WTC11 (cell line): ENCODE results near the gene DBH. TPM values are rescaled to one million over a fixed set of nuclear protein-coding genes. Genes with fewer than 3 reads are reported as not detected.

Experiments used
- ATAC-seq: fragments of 200-7000 bp; cut with Tn5 transposase; 2 replicates; pipeline ENCODE4 v1.10.0; 2021; ENCODE audit warnings: mild to moderate bottlenecking, moderate library complexity
- CTCF ChIA-PET: fragments of 300-600 bp; sonication (Branson Sonifier 250); formaldehyde crosslinking; loops from one replicate; lab custom pipeline; 2021; ENCODE audit warnings: antibody characterized with exemption; lab: Charles Lee
- POLR2A ChIA-PET: fragments of 350-600 bp; sonication (Branson Sonifier 250); formaldehyde crosslinking; loops from one replicate; lab custom pipeline; 2021; ENCODE audit warnings: antibody characterized with exemption; lab: Charles Lee
- DNase-seq: peaks from one replicate; pipeline ENCODE4 v3.0.0; 2021; ENCODE audit warnings: low spot score
- H3K27ac Mint-ChIP-seq: 2 replicates; pipeline ENCODE4 v1.8.0; 2021; ENCODE audit warnings: mixed read lengths
- H3K27me3 Mint-ChIP-seq: 2 replicates; pipeline ENCODE4 v1.8.0; 2021; ENCODE audit warnings: low read depth, mild to moderate bottlenecking, moderate library complexity, mixed read lengths
- H3K36me3 Mint-ChIP-seq: 2 replicates; pipeline ENCODE4 v1.8.0; 2021; ENCODE audit warnings: mixed read lengths
- H3K4me1 Mint-ChIP-seq: 2 replicates; pipeline ENCODE4 v1.8.0; 2022; ENCODE audit warnings: mixed read lengths
- H3K4me3 Mint-ChIP-seq: 2 replicates; pipeline ENCODE4 v1.8.0; 2021; ENCODE audit warnings: mild to moderate bottlenecking, moderate library complexity, mixed read lengths
- H3K9me3 Mint-ChIP-seq: 2 replicates; pipeline ENCODE4 v1.8.0; 2021; ENCODE audit warnings: mixed read lengths
- ETV6 ChIP-seq: sonication (generic); formaldehyde crosslinking; IDR thresholded peaks from 2 replicates; pipeline ENCODE4 v1.8.1; 2022; ENCODE audit warnings: mild to moderate bottlenecking, missing genetic modification reagents
- FOXJ3 ChIP-seq: sonication (generic); formaldehyde crosslinking; IDR thresholded peaks from 2 replicates; pipeline ENCODE4 v1.9.0; 2021; ENCODE audit warnings: missing genetic modification reagents, mild to moderate bottlenecking, borderline replicate concordance
- GABPB1 ChIP-seq: sonication (generic); formaldehyde crosslinking; IDR thresholded peaks from 2 replicates; pipeline ENCODE4 v1.8.1; 2023; ENCODE audit warnings: mild to moderate bottlenecking, missing genetic modification reagents
- GTF2I ChIP-seq: fragments of 250-450 bp; sonication (Bioruptor Pico); conservative IDR thresholded peaks from 2 replicates; pipeline ENCODE4 v1.4.0; 2021; ENCODE audit warnings: mild to moderate bottlenecking
- IRF2 ChIP-seq: sonication (generic); formaldehyde crosslinking; IDR thresholded peaks from 2 replicates; pipeline ENCODE4 v1.8.0; 2022; ENCODE audit warnings: low read depth, missing genetic modification reagents, borderline replicate concordance
- MXD4 ChIP-seq: fragments of 250-450 bp; sonication (Bioruptor Pico); IDR thresholded peaks from 2 replicates; pipeline ENCODE4 v1.8.0; 2021; ENCODE audit warnings: mild to moderate bottlenecking, moderate library complexity, borderline replicate concordance
- MYBL2 ChIP-seq: sonication (generic); formaldehyde crosslinking; IDR thresholded peaks from 2 replicates; pipeline ENCODE4 v1.8.1; 2023; ENCODE audit warnings: mild to moderate bottlenecking, moderate library complexity, missing genetic modification reagents
- NFATC4 ChIP-seq: fragments of 250-450 bp; sonication (Bioruptor Pico); IDR thresholded peaks from 2 replicates; pipeline ENCODE4 v1.9.0; 2021; ENCODE audit warnings: mild to moderate bottlenecking
- NFE2L1 ChIP-seq: sonication (generic); formaldehyde crosslinking; IDR thresholded peaks from 2 replicates; pipeline ENCODE4 v1.8.1; 2023; ENCODE audit warnings: missing genetic modification reagents
- SMAD4 ChIP-seq: sonication (generic); formaldehyde crosslinking; IDR thresholded peaks from 2 replicates; pipeline ENCODE4 v1.8.0; 2022; ENCODE audit warnings: mild to moderate bottlenecking, missing genetic modification reagents
- ZBTB21 ChIP-seq: sonication (generic); formaldehyde crosslinking; IDR thresholded peaks from 2 replicates; pipeline ENCODE4 v1.8.1; 2023; ENCODE audit warnings: mild to moderate bottlenecking, missing genetic modification reagents, borderline replicate concordance
- ZNF232 ChIP-seq: sonication (generic); formaldehyde crosslinking; IDR thresholded peaks from 2 replicates; pipeline ENCODE4 v1.8.0; 2022; ENCODE audit warnings: mild to moderate bottlenecking, missing genetic modification reagents
- ZNF671 ChIP-seq: fragments of 250-450 bp; sonication (Bioruptor Pico); IDR thresholded peaks from 2 replicates; pipeline ENCODE4 v1.8.0; 2021; ENCODE audit warnings: mild to moderate bottlenecking
- total RNA-seq: library from RNA; stranded (reverse); gene quantifications from 3 replicates; pipeline ENCODE4 v1.2.3, GENCODE V29; 2021
- TF ChIP-seq, protein P1 (sequence below): fragments of 250-450 bp; sonication (Bioruptor Pico); conservative IDR thresholded peaks from 2 replicates; pipeline ENCODE4 v1.9.0; 2021; ENCODE audit warnings: mild to moderate bottlenecking
- TF ChIP-seq, protein P2 (sequence below): fragments of 250-450 bp; sonication (Bioruptor Pico); IDR thresholded peaks from 2 replicates; pipeline ENCODE4 v1.9.0; 2021; ENCODE audit warnings: mild to moderate bottlenecking
- TF ChIP-seq, protein P3 (sequence below): fragments of 250-450 bp; sonication (Bioruptor Pico); IDR thresholded peaks from 2 replicates; pipeline ENCODE4 v2.1.2; 2022; ENCODE audit warnings: mild to moderate bottlenecking, moderate library complexity
- TF ChIP-seq, protein P4 (sequence below): sonication (generic); formaldehyde crosslinking; IDR thresholded peaks from 2 replicates; pipeline ENCODE4 v1.8.1; 2022; ENCODE audit warnings: mild to moderate bottlenecking, moderate library complexity, missing genetic modification reagents
- TF ChIP-seq, protein P5 (sequence below): sonication (generic); formaldehyde crosslinking; IDR thresholded peaks from 2 replicates; pipeline ENCODE4 v1.8.1; 2022; ENCODE audit warnings: mild to moderate bottlenecking, missing genetic modification reagents, moderate library complexity, borderline replicate concordance
- TF ChIP-seq, protein P6 (sequence below): fragments of 250-450 bp; sonication (Bioruptor Pico); IDR thresholded peaks from 2 replicates; pipeline ENCODE4 v1.9.0; 2021; ENCODE audit warnings: mild to moderate bottlenecking

The DBH gene
- total RNA-seq, 1 experiment from 2014 or later = 0.24 TPM

DNA sequence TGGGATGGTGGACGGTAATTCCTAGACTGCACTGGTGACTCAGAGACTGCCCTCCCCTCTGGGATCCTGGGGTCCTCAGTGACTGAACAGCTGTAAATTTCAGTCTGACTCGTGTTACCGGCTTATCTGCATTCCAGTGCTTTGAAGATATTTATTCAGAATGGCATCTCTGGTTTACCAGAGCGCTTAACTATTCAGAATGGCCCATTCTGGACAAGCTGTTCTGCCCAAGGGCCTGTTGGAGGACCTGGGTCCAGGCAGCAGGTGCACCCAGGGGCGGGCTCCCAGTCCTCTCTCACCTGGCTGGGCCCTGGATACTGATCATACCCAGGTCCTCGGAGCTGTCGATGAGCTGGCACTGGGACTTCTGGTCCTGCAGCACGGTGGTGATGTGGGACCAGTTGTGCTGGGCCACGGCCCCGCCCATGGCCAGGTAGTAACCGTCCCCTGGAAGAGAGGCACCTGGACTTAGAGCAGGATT lies 54.0 kb downstream of the DBH start:
- DNase-seq = no peak
- ChIA-PET CTCF (interaction anchor here (1.1 to 1.4 kb wide), 2 partner anchors 23 to 164 kb away, joined by 3 read pairs; no protein-coding TSS in a partner anchor), POLR2A (no interaction called here)
- ATAC-seq = no peak
- no peaks in the 10 kb centered on the region for H3K27me3 Mint-ChIP-seq
- no peak overlapping the region for H3K27ac Mint-ChIP-seq
- no peaks in the 10 kb centered on the region for H3K9me3 Mint-ChIP-seq
- TF ChIP-seq, protein P1, sequence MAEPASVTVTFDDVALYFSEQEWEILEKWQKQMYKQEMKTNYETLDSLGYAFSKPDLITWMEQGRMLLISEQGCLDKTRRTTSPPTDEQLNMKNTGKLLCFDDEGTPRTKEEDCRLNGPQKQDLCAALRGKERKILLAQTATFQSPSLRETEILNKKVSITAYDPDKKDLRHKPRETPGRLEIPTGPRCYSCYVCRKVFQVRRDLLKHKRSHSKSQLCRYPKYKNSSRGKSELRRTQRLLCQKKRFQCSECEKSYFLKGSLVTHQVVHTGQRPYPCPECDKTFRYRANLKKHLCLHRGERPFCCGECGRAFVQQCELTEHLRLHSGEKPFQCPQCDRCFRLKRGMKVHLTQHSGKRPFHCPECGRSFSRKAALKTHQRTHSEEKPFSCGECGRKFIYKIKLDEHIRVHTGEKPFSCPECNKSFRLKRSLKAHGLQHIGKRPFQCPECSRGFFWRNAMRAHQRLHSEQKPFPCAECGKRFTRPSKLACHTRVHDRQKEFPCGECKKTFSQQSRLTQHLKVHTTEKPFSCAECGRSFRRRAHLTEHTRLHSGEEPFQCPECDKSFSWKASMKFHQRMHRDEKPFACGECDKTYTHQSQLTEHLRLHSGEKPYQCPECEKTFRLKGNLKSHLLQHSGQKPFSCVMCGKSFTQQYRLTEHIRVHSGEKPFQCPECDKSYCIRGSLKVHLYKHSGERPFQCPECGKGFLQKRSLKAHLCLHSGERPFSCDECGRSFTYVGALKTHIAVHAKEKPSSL = no peak
- TF ChIP-seq, protein P2, sequence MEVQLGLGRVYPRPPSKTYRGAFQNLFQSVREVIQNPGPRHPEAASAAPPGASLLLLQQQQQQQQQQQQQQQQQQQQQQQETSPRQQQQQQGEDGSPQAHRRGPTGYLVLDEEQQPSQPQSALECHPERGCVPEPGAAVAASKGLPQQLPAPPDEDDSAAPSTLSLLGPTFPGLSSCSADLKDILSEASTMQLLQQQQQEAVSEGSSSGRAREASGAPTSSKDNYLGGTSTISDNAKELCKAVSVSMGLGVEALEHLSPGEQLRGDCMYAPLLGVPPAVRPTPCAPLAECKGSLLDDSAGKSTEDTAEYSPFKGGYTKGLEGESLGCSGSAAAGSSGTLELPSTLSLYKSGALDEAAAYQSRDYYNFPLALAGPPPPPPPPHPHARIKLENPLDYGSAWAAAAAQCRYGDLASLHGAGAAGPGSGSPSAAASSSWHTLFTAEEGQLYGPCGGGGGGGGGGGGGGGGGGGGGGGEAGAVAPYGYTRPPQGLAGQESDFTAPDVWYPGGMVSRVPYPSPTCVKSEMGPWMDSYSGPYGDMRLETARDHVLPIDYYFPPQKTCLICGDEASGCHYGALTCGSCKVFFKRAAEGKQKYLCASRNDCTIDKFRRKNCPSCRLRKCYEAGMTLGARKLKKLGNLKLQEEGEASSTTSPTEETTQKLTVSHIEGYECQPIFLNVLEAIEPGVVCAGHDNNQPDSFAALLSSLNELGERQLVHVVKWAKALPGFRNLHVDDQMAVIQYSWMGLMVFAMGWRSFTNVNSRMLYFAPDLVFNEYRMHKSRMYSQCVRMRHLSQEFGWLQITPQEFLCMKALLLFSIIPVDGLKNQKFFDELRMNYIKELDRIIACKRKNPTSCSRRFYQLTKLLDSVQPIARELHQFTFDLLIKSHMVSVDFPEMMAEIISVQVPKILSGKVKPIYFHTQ (CRISPR knock-in tag) = no peak
- TF ChIP-seq FOXJ3 (no peak), ZNF232 (CRISPR knock-in tag) (no peak), MYBL2 (CRISPR knock-in tag) (no peak), GABPB1 (CRISPR knock-in tag) (no peak), NFATC4 (CRISPR knock-in tag) (no peak), ZBTB21 (CRISPR knock-in tag) (no peak), ZNF671 (no peak), ETV6 (CRISPR knock-in tag) (no peak), SMAD4 (no peak), MXD4 (no peak), IRF2 (CRISPR knock-in tag) (no peak), GTF2I (no peak), NFE2L1 (CRISPR knock-in tag) (no peak)
- TF ChIP-seq, protein P3, sequence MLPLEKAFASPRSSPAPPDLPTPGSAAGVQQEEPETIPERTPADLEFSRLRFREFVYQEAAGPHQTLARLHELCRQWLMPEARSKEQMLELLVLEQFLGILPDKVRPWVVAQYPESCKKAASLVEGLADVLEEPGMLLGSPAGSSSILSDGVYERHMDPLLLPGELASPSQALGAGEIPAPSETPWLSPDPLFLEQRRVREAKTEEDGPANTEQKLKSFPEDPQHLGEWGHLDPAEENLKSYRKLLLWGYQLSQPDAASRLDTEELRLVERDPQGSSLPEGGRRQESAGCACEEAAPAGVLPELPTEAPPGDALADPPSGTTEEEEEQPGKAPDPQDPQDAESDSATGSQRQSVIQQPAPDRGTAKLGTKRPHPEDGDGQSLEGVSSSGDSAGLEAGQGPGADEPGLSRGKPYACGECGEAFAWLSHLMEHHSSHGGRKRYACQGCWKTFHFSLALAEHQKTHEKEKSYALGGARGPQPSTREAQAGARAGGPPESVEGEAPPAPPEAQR = no peak
- TF ChIP-seq, protein P4, sequence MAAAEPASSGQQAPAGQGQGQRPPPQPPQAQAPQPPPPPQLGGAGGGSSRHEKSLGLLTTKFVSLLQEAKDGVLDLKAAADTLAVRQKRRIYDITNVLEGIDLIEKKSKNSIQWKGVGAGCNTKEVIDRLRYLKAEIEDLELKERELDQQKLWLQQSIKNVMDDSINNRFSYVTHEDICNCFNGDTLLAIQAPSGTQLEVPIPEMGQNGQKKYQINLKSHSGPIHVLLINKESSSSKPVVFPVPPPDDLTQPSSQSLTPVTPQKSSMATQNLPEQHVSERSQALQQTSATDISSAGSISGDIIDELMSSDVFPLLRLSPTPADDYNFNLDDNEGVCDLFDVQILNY (CRISPR knock-in tag) = no peak
- TF ChIP-seq, protein P5, sequence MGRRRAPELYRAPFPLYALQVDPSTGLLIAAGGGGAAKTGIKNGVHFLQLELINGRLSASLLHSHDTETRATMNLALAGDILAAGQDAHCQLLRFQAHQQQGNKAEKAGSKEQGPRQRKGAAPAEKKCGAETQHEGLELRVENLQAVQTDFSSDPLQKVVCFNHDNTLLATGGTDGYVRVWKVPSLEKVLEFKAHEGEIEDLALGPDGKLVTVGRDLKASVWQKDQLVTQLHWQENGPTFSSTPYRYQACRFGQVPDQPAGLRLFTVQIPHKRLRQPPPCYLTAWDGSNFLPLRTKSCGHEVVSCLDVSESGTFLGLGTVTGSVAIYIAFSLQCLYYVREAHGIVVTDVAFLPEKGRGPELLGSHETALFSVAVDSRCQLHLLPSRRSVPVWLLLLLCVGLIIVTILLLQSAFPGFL (CRISPR knock-in tag) = no peak
- TF ChIP-seq, protein P6, sequence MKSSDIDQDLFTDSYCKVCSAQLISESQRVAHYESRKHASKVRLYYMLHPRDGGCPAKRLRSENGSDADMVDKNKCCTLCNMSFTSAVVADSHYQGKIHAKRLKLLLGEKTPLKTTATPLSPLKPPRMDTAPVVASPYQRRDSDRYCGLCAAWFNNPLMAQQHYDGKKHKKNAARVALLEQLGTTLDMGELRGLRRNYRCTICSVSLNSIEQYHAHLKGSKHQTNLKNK (CRISPR knock-in tag) = no peak
- no peaks in the 10 kb centered on the region for H3K4me1 Mint-ChIP-seq
- H3K4me3 Mint-ChIP-seq = no peak overlapping the region
- H3K36me3 Mint-ChIP-seq = no peaks in the 10 kb centered on the region
